GM06990 (cell line): ENCODE data around the gene LEKR1.

ENCODE experiments used
- DNase-seq: peaks from one replicate; pipeline ENCODE4 v3.0.0-alpha.2; 2011; ENCODE audit not compliant: insufficient read length; ENCODE audit errors: extremely low read depth
- H3K27me3 ChIP-seq: replicated peaks from 2 replicates; pipeline ENCODE4 v1.6.0; 2011; ENCODE audit warnings: low read length; ENCODE audit not compliant: control insufficient read depth, insufficient read depth
- H3K36me3 ChIP-seq: 2 replicates; pipeline ENCODE4 v1.5.1; 2011; ENCODE audit warnings: low read length; ENCODE audit not compliant: control insufficient read depth, insufficient read depth
- H3K4me3 ChIP-seq: replicated peaks from 2 replicates; pipeline ENCODE4 v1.5.1; 2011; ENCODE audit warnings: low read depth, mild to moderate bottlenecking, control low read depth, low read length
- CTCF ChIP-seq: IDR thresholded peaks from 2 replicates; pipeline ENCODE4 v1.5.1; 2011; ENCODE audit warnings: low read length, control low read depth, mild to moderate bottlenecking, inconsistent platforms; ENCODE audit not compliant: insufficient read depth, poor library complexity, severe bottlenecking

The LEKR1 gene

GRCh38 chr3:157078131-157078810 lies 252.1 kb downstream of the LEKR1 start:
- peak; percentile 44 for TF ChIP-seq CTCF
- Histone ChIP-seq H3K27me3 (no peaks in the 10 kb centered on the region), H3K4me3 (no peak overlapping the region), H3K36me3 (no peaks in the 10 kb centered on the region)
- no peak for DNase-seq

GRCh38 chr3:157078811-157079185 lies 252.6 kb downstream of the LEKR1 start:
- Histone ChIP-seq H3K27me3 (no peaks in the 10 kb centered on the region), H3K36me3 (no peaks in the 10 kb centered on the region), H3K4me3 (no peak overlapping the region)
- no peak for DNase-seq
- no peak for TF ChIP-seq CTCF

- Histone ChIP-seq H3K27me3 (no peaks in the 10 kb centered on the region), H3K36me3 (no peaks in the 10 kb centered on the region), H3K4me3 (no peak overlapping the region)
- DNase-seq = no peak
- no peak for TF ChIP-seq CTCF
Observed at GRCh38 chr3:157079676-157080369, 253.7 kb downstream of the LEKR1 start.

- no peaks in the 10 kb centered on the region for H3K27me3 ChIP-seq
- H3K4me3 ChIP-seq = no peak overlapping the region
- H3K36me3 ChIP-seq = no peaks in the 10 kb centered on the region
- TF ChIP-seq CTCF = peak; percentile 93
- DNase-seq = peak; percentile 69
Observed at GRCh38 chr3:157081626-157082210, 255.6 kb downstream of the LEKR1 start.

- H3K4me3 ChIP-seq = no peak overlapping the region
- no peak for TF ChIP-seq CTCF
- no peaks in the 10 kb centered on the region for H3K27me3 ChIP-seq
- no peaks in the 10 kb centered on the region for H3K36me3 ChIP-seq
- no peak for DNase-seq
Observed at GRCh38 chr3:157082305-157082982, 256.3 kb downstream of the LEKR1 start.
